CD14-positive monocyte (primary cell): ENCODE results near the gene CCL22. TPM values are rescaled to one million over a fixed set of nuclear protein-coding genes. Genes with fewer than 3 reads are reported as not detected.
"Not testable (repeated sequence)": the region's sequence is repeated elsewhere in the genome, so short reads cannot be mapped to it uniquely, and the experiment has no call there.

Source experiments
- DNase-seq, 3 donors: peaks; one replicate each; pipeline ENCODE4 v3.0.0-alpha.2; 2011 to 2022
- H2AFZ ChIP-seq: 2 replicates; pipeline ENCODE4 v1.6.0; 2012; ENCODE audit warnings: mild to moderate bottlenecking, low read depth, low read length, inconsistent platforms; ENCODE audit not compliant: insufficient read depth, poor library complexity, severe bottlenecking
- H3K27ac ChIP-seq, 2 donors: 1 replicate in 1 of 2; 2 replicates in 1 of 2; pipeline ENCODE4 v1.5.1; 2012 to 2013; ENCODE audit warnings: low read length in 2 of 2, control low read depth in 1 of 2, inconsistent platforms in 1 of 2, low read depth in 1 of 2, mild to moderate bottlenecking in 1 of 2
- H3K27me3 ChIP-seq, 2 donors: one replicate each; pipeline versions ENCODE4 v1.6.0 to v1.6.1; 2011 to 2013; ENCODE audit warnings: low read length in 2 of 2; ENCODE audit not compliant: control insufficient read depth in 2 of 2, insufficient read depth in 2 of 2
- H3K36me3 ChIP-seq, 2 donors: replicated peaks in 1 of 2; 1 replicate in 1 of 2; 2 replicates in 1 of 2; pipeline versions ENCODE4 v1.5.1 to v1.6.1; 2012 to 2013; ENCODE audit warnings: low read length in 2 of 2, control low read depth in 1 of 2, inconsistent platforms in 1 of 2, mild to moderate bottlenecking in 1 of 2; ENCODE audit not compliant: insufficient read depth in 2 of 2, control insufficient read depth in 1 of 2
- H3K4me1 ChIP-seq, 2 donors: 1 replicate in 1 of 2; 2 replicates in 1 of 2; pipeline versions ENCODE4 v1.5.1 to v1.6.1; 2012 to 2013; ENCODE audit warnings: low read length in 2 of 2, control low read depth in 1 of 2, inconsistent platforms in 1 of 2, mild to moderate bottlenecking in 1 of 2, moderate library complexity in 1 of 2; ENCODE audit not compliant: insufficient read depth in 2 of 2, control insufficient read depth in 1 of 2
- H3K4me2 ChIP-seq: replicated peaks from 2 replicates; pipeline ENCODE3; 2012; ENCODE audit warnings: low read length, moderate library complexity, mild to moderate bottlenecking; ENCODE audit not compliant: poor library complexity, severe bottlenecking; ENCODE audit errors: extremely low read depth
- H3K4me3 ChIP-seq, 3 experiments: fragments of 200-600 bp in 1 of 3; sonication (generic) in 1 of 3; replicated peaks in 1 of 3; 1 replicate in 2 of 3; 2 replicates in 1 of 3; pipeline ENCODE4 v1.5.1; 2011 to 2013; ENCODE audit warnings: low read length in 3 of 3, mild to moderate bottlenecking in 3 of 3, control low read depth in 2 of 3, low read depth in 2 of 3, inconsistent platforms in 1 of 3, moderate library complexity in 1 of 3
- H3K79me2 ChIP-seq: 2 replicates; pipeline ENCODE4 v1.6.0; 2012; ENCODE audit warnings: mild to moderate bottlenecking, control low read depth, inconsistent platforms, low read length, moderate library complexity; ENCODE audit not compliant: insufficient read depth
- H3K9ac ChIP-seq: 2 replicates; pipeline ENCODE4 v1.6.0; 2017; ENCODE audit warnings: low read length, mild to moderate bottlenecking; ENCODE audit not compliant: insufficient read depth, poor library complexity, severe bottlenecking
- H3K9me3 ChIP-seq, 2 donors: replicated peaks in 1 of 2; 1 replicate in 1 of 2; 2 replicates in 1 of 2; pipeline versions ENCODE4 v1.5.1 to v1.6.1; 2012 to 2013; ENCODE audit warnings: low read length in 2 of 2, control low read depth in 1 of 2; ENCODE audit not compliant: control insufficient read depth in 1 of 2, insufficient read depth in 1 of 2
- H4K20me1 ChIP-seq: 2 replicates; pipeline ENCODE4 v1.6.0; 2012; ENCODE audit warnings: mild to moderate bottlenecking, low read length, control low read depth, moderate library complexity; ENCODE audit not compliant: insufficient read depth
- H3K27ac Mint-ChIP-seq, 7 donors: one replicate each; pipeline ENCODE4 v1.8.0; 2020; ENCODE audit warnings: mild to moderate bottlenecking in 7 of 7, mixed read lengths in 7 of 7, moderate library complexity in 6 of 7, inconsistent platforms in 2 of 7
- H3K27me3 Mint-ChIP-seq, 3 donors: one replicate each; pipeline ENCODE4 v1.8.0; 2021 to 2022; ENCODE audit warnings: low read depth in 3 of 3, mild to moderate bottlenecking in 3 of 3, mixed read lengths in 3 of 3, moderate library complexity in 3 of 3, inconsistent platforms in 1 of 3
- H3K36me3 Mint-ChIP-seq, 2 donors: one replicate each; pipeline ENCODE4 v1.8.0; 2020; ENCODE audit warnings: mixed read lengths in 2 of 2, inconsistent platforms in 1 of 2, mild to moderate bottlenecking in 1 of 2
- H3K4me1 Mint-ChIP-seq: one replicate; pipeline ENCODE4 v1.8.0; 2020; ENCODE audit warnings: mild to moderate bottlenecking, mixed read lengths
- H3K4me3 Mint-ChIP-seq, 2 donors: one replicate each; pipeline ENCODE4 v1.8.0; 2020; ENCODE audit warnings: mild to moderate bottlenecking in 2 of 2, mixed read lengths in 2 of 2, moderate library complexity in 1 of 2
- H3K9me3 Mint-ChIP-seq, 7 donors: one replicate each; pipeline ENCODE4 v1.8.0; 2020 to 2022; ENCODE audit warnings: mixed read lengths in 7 of 7, mild to moderate bottlenecking in 6 of 7, moderate library complexity in 6 of 7, inconsistent platforms in 2 of 7
- CTCF ChIP-seq: fragments of 200-600 bp; IDR thresholded peaks from one replicate; pipeline ENCODE4 v1.8.0; 2022; ENCODE audit warnings: antibody characterized with exemption, mild to moderate bottlenecking
- WGBS: methylation state at CpG from one replicate; pipeline ENCODE4 v1.1.5; 2013; ENCODE audit warnings: missing lambda C conversion rate; ENCODE audit not compliant: insufficient coverage; 5-methylcytosine and 5-hydroxymethylcytosine counted together
- intact Hi-C, 2 donors: fragments of 100-400 bp; cut with micrococcal nuclease; formaldehyde crosslinking; loops; one replicate each; pipeline versions ENCODE4 v1.15.0 to v1.15.1; 2023
- polyA plus RNA-seq, 3 donors: library from polyadenylated mRNA; depleted of rRNA in 1 of 3; unstranded in 2 of 3; stranded (reverse) in 1 of 3; fragments of 300-500 nt in 2 of 3; fragments of >200 nt in 1 of 3; fragmentation: Illumina TruSeq in 2 of 3; gene quantifications; 1 replicate in 2 of 3; 2 replicates in 1 of 3; pipeline ENCODE4 v1.2.3, GENCODE V29; 2012 to 2021

CCL22 gene
- polyA plus RNA-seq, 3 donors: 0.04 to 0.18 (median 0.15) TPM

GRCh38 chr16:57343221-57343620, 15.4 kb upstream of the CCL22 start:
- peak overlapping the region; percentile 1 for H3K4me2 ChIP-seq
- H3K9ac ChIP-seq: no peak overlapping the region
- intact Hi-C loops: no loop called here
- peaks cover 47 to 58% of the 10 kb centered on the region in 2 donors for H3K4me1 ChIP-seq
- H3K27ac ChIP-seq: no peak overlapping the region
- H3K4me3 Mint-ChIP-seq: peak overlapping the region in 1 of 2 donors; percentile 17
- H2AFZ ChIP-seq: no peak overlapping the region
- peak; percentile 53 to 71 (median 60) for DNase-seq
- H3K27me3 Mint-ChIP-seq: peaks cover 7 to 16% (median 16%) of the 10 kb centered on the region in 3 donors
- no peak for TF ChIP-seq CTCF
- H3K27me3 ChIP-seq: peaks cover 0 to 4% of the 10 kb centered on the region in 2 donors
- H3K79me2 ChIP-seq: no peaks in the 10 kb centered on the region
- H3K36me3 Mint-ChIP-seq: peaks cover 0 to 3% of the 10 kb centered on the region in 2 donors
- no peaks in the 10 kb centered on the region for H3K9me3 ChIP-seq
- no peaks in the 10 kb centered on the region for H3K36me3 ChIP-seq
- no peaks in the 10 kb centered on the region for H4K20me1 ChIP-seq
- peak overlapping the region in 3 of 7 donors; percentile 26 to 71 (median 57) for H3K27ac Mint-ChIP-seq
- H3K4me3 ChIP-seq: no peak overlapping the region
- H3K4me1 Mint-ChIP-seq: peaks cover 54% of the 10 kb centered on the region
- H3K9me3 Mint-ChIP-seq: peaks cover 0 to 6% (median 4%) of the 10 kb centered on the region in 7 donors
- WGBS: 56% methylated on average over 7 of the region's 7 CpGs

GRCh38 chr16:57344094-57344493, 14.5 kb upstream of the CCL22 start:
- H3K27ac Mint-ChIP-seq, H3K36me3 ChIP-seq, H3K4me3 ChIP-seq, H3K4me2 ChIP-seq, H3K9ac ChIP-seq, DNase-seq, H4K20me1 ChIP-seq, H3K9me3 ChIP-seq, intact Hi-C loops, H3K79me2 ChIP-seq, H2AFZ ChIP-seq, H3K27me3 ChIP-seq, H3K27ac ChIP-seq, H3K9me3 Mint-ChIP-seq, H3K4me3 Mint-ChIP-seq, H3K36me3 Mint-ChIP-seq: not testable (repeated sequence)
- H3K4me1 ChIP-seq: peaks cover 55 to 67% of the 10 kb centered on the region in 2 donors
- Mint-ChIP-seq H3K4me1 (peaks cover 63% of the 10 kb centered on the region), H3K27me3 (peaks cover 7 to 22% (median 20%) of the 10 kb centered on the region in 3 donors)
- 100% methylated on average over 2 of the region's 5 CpGs for WGBS
